HG03159 (cell line): ENCODE results near the gene NKG7.

ENCODE experiments used
- ATAC-seq: cut with Tn5 transposase; IDR thresholded peaks from one replicate; pipeline ENCODE4 v1.9.1; 2021; ENCODE audit warnings: mild to moderate bottlenecking, moderate library complexity; ENCODE audit not compliant: unreplicated experiment

The NKG7 gene

GRCh38 chr19:51364200-51365106 is 8.0 kb downstream of the NKG7 start:
- ATAC-seq: no peak

GRCh38 chr19:51361239-51361638 is 11.2 kb downstream of the NKG7 start:
- ATAC-seq: no peak

GRCh38 chr19:51359294-51359693 is 13.2 kb downstream of the NKG7 start:
- no peak for ATAC-seq

GRCh38 chr19:51357952-51358351 is 14.5 kb downstream of the NKG7 start:
- no peak for ATAC-seq

- no peak for ATAC-seq
Observed at GRCh38 chr19:51356159-51356801, 16.2 kb downstream of the NKG7 start.

GRCh38 chr19:51354742-51355148 is 17.7 kb downstream of the NKG7 start:
- ATAC-seq: no peak

GRCh38 chr19:51354103-51354741 is 18.2 kb downstream of the NKG7 start:
- ATAC-seq: no peak

GRCh38 chr19:51352783-51353360 is 19.6 kb downstream of the NKG7 start:
- no peak for ATAC-seq

GRCh38 chr19:51351266-51351990 is 21.0 kb downstream of the NKG7 start:
- ATAC-seq: no peak

- ATAC-seq: no peak
Observed at GRCh38 chr19:51347209-51347928, 25.1 kb downstream of the NKG7 start.

- no peak for ATAC-seq
Observed at GRCh38 chr19:51346742-51347141, 25.7 kb downstream of the NKG7 start.

GRCh38 chr19:51345076-51345620 is 27.3 kb downstream of the NKG7 start:
- no peak for ATAC-seq

GRCh38 chr19:51342631-51343569 is 29.6 kb downstream of the NKG7 start:
- no peak for ATAC-seq

GRCh38 chr19:51341976-51342580 is 30.4 kb downstream of the NKG7 start, which contains the start of gene VSIG10L:
Gene VSIG10L (minus strand): TSS chr19:51342139. CDS start chr19:51342124, 15 bp downstream.
- ATAC-seq: no peak

- ATAC-seq: no peak
Observed at GRCh38 chr19:51341066-51341465, 31.4 kb downstream of the NKG7 start.

GRCh38 chr19:51339687-51340656 is 32.5 kb downstream of the NKG7 start:
- peak; percentile 58 for ATAC-seq

GRCh38 chr19:51339313-51339686 is 33.2 kb downstream of the NKG7 start:
- ATAC-seq: no peak
